Measurements from ENCODE around the gene CACNA1C. TPM values are rescaled to one million over a fixed set of nuclear protein-coding genes. Genes with fewer than 3 reads are reported as not detected.

CACNA1C gene
- total RNA-seq, 1 donor from 2014 or later, result 11.7 TPM

DNA sequence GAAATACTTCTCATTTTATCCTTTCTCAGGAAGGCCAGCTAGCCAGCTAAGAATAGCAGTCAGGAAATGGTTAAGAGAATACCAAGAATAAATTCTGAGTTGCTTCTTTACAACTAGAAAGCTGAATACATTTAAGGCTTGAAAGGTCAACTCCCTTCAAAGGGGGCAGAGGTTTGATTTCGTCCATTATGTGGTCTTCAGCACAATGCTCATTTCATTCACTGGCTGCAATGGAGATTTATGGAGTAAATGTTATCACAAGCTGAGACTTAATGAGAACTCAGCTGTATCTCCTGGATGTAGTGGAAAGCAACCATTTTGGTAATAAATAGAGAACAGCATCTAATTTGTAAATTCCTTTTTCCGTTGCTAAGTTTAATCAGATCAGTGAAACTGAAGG lies 477.0 kb downstream of the CACNA1C start:
- H3K4me1 Mint-ChIP-seq (ENCODE audit: low read depth), result peaks cover 11% of the 10 kb centered on the region

DNA sequence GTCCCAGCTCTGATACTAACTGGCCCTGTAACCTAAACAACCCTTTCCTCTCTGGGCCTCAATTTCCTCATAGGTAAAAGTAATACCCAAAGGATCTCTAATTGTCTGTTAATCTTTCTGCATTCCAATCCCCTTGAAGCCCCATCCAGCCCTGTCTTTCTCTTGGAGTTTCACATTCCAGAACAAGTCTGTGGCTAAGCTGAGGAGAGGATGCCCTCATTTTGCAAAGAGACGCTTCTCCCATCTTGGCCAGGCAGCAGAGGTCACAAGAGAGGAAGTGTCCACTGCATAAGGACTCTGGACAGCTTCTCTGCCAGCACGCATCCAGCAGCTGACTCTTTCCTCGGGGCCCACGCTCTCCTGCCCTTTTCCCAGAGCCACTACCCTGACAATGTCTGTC lies 478.6 kb downstream of the CACNA1C start:
- H3K27ac Mint-ChIP-seq, result no peak overlapping the region

More for the DNA sequence above, 477.0 kb downstream of the CACNA1C start:
- no peak for DNase-seq (ENCODE audit: low spot score, unreplicated experiment)
- TF ChIP-seq, protein P1, sequence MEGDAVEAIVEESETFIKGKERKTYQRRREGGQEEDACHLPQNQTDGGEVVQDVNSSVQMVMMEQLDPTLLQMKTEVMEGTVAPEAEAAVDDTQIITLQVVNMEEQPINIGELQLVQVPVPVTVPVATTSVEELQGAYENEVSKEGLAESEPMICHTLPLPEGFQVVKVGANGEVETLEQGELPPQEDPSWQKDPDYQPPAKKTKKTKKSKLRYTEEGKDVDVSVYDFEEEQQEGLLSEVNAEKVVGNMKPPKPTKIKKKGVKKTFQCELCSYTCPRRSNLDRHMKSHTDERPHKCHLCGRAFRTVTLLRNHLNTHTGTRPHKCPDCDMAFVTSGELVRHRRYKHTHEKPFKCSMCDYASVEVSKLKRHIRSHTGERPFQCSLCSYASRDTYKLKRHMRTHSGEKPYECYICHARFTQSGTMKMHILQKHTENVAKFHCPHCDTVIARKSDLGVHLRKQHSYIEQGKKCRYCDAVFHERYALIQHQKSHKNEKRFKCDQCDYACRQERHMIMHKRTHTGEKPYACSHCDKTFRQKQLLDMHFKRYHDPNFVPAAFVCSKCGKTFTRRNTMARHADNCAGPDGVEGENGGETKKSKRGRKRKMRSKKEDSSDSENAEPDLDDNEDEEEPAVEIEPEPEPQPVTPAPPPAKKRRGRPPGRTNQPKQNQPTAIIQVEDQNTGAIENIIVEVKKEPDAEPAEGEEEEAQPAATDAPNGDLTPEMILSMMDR (IDR thresholded peaks at IDR 0.05; ENCODE audit: unreplicated experiment), result no peak
- H3K36me3 Mint-ChIP-seq (ENCODE audit: insufficient read depth), result no peaks in the 10 kb centered on the region
- H3K9me3 Mint-ChIP-seq (ENCODE audit: low read depth), result no peaks in the 10 kb centered on the region
- no peak overlapping the region for H3K27ac Mint-ChIP-seq
- H3K4me3 Mint-ChIP-seq (ENCODE audit: low read depth), result no peak overlapping the region
- peaks cover 41% of the 10 kb centered on the region for H3K27me3 Mint-ChIP-seq

DNA sequence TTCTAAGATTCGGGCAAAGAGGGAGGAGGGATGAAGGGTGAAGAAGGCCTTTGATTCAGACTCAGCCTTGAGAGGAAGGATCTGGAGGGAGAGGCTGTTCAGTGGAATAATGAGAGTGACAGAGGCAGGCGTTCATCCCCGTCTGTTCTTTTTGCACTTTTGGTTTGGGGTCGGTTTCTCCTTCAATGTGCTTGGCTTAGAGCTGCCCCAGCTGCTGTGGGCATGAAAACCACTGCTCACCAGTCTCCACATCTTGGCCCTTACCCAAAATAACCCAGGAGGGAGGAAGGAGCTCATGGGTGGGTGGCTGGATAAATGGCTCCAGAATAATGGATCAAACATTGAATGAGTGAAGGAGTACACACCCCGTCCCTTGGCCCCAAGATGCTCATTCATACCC lies 480.2 kb downstream of the CACNA1C start:
- Mint-ChIP-seq H3K27ac (no peak overlapping the region), H3K4me3 (ENCODE audit: low read depth) (no peak overlapping the region)

More for the DNA sequence above, 478.6 kb downstream of the CACNA1C start:
- Mint-ChIP-seq H3K9me3 (ENCODE audit: low read depth) (no peaks in the 10 kb centered on the region), H3K4me1 (ENCODE audit: low read depth) (peaks cover 11% of the 10 kb centered on the region), H3K4me3 (ENCODE audit: low read depth) (no peak overlapping the region), H3K36me3 (ENCODE audit: insufficient read depth) (no peaks in the 10 kb centered on the region), H3K27me3 (peaks cover 35% of the 10 kb centered on the region)
- no peak for DNase-seq (ENCODE audit: low spot score, unreplicated experiment)
- TF ChIP-seq, protein P1 (IDR thresholded peaks at IDR 0.05; ENCODE audit: unreplicated experiment), result no peak

DNA sequence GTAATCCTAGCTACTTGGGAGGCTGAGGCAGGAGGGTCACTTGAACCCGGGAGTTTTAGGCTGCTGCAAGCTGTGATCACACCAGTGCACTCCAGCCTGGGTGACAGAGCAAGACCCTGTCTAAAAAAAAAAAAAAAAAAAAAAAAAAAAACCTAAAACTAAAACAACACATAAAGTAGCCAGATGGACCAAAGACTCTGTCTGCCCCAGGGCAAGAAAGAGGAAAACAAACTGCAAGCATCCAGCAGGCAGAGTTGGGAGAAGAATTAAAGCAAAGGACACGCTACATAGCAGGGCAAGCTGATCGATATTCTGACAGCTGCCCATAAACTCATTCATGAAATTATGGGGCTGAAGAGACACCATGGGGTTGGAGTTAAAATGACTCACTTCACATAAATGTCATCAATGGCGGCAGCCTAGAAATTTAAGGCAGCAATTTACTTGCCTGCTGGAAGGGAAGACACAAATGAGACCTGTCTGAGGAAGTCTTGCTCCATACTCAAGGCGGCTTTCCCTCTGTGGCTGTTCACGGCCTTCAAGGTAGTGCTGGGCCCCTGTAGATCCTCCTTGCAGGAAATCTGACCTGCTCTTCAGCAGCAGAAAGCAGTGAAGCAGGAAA lies 482.9 kb downstream of the CACNA1C start:
- no peak overlapping the region for H3K27ac Mint-ChIP-seq
- TF ChIP-seq, protein P1 (IDR thresholded peaks at IDR 0.05; ENCODE audit: unreplicated experiment), result no peak
- H3K36me3 Mint-ChIP-seq (ENCODE audit: insufficient read depth), result no peaks in the 10 kb centered on the region
- DNase-seq (ENCODE audit: low spot score, unreplicated experiment), result no peak
- H3K4me3 Mint-ChIP-seq (ENCODE audit: low read depth), result no peak overlapping the region
- peaks cover 30% of the 10 kb centered on the region for H3K27me3 Mint-ChIP-seq
- H3K9me3 Mint-ChIP-seq (ENCODE audit: low read depth), result no peaks in the 10 kb centered on the region
- peaks cover 11% of the 10 kb centered on the region for H3K4me1 Mint-ChIP-seq (ENCODE audit: low read depth)

More for the DNA sequence above, 480.2 kb downstream of the CACNA1C start:
- Mint-ChIP-seq H3K27me3 (peaks cover 35% of the 10 kb centered on the region), H3K36me3 (ENCODE audit: insufficient read depth) (no peaks in the 10 kb centered on the region), H3K9me3 (ENCODE audit: low read depth) (no peaks in the 10 kb centered on the region), H3K4me1 (ENCODE audit: low read depth) (peaks cover 7% of the 10 kb centered on the region)
- TF ChIP-seq, protein P1 (IDR thresholded peaks at IDR 0.05; ENCODE audit: unreplicated experiment), result no peak
- no peak for DNase-seq (ENCODE audit: low spot score, unreplicated experiment)

DNA sequence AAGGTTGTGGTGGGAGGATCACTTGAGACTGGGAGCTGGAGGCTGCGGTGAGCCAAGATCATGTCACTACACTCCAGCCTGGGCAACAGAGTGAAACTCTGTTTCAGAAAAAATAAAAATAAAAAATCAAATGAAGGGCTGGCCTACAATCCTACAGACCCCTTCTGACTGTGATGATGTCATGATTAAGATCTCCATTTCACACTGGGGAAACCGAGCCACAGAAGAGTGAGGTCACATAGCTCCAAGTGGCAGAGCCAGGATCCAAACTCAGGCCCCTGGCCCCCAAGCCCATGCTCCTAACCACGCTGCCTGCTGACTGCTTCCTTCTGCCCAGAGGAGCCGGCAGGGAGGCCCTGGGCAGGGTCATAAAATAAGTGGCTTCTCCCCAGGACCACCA lies 483.9 kb downstream of the CACNA1C start:
- DNase-seq (ENCODE audit: low spot score, unreplicated experiment), result no peak
- peaks cover 36% of the 10 kb centered on the region for H3K27me3 Mint-ChIP-seq
- no peaks in the 10 kb centered on the region for H3K36me3 Mint-ChIP-seq (ENCODE audit: insufficient read depth)
- no peak overlapping the region for H3K4me3 Mint-ChIP-seq (ENCODE audit: low read depth)
- TF ChIP-seq, protein P1 (IDR thresholded peaks at IDR 0.05; ENCODE audit: unreplicated experiment), result no peak
- H3K27ac Mint-ChIP-seq, result no peak overlapping the region
- H3K4me1 Mint-ChIP-seq (ENCODE audit: low read depth), result peaks cover 14% of the 10 kb centered on the region
- no peaks in the 10 kb centered on the region for H3K9me3 Mint-ChIP-seq (ENCODE audit: low read depth)

Data from progenitor cell of endocrine pancreas (in vitro differentiated cells).